Measurements from ENCODE around the gene CHST8.
"Not testable (repeated sequence)": the region's sequence is repeated elsewhere in the genome, so short reads cannot be mapped to it uniquely, and the experiment has no call there.

The CHST8 gene

DNA sequence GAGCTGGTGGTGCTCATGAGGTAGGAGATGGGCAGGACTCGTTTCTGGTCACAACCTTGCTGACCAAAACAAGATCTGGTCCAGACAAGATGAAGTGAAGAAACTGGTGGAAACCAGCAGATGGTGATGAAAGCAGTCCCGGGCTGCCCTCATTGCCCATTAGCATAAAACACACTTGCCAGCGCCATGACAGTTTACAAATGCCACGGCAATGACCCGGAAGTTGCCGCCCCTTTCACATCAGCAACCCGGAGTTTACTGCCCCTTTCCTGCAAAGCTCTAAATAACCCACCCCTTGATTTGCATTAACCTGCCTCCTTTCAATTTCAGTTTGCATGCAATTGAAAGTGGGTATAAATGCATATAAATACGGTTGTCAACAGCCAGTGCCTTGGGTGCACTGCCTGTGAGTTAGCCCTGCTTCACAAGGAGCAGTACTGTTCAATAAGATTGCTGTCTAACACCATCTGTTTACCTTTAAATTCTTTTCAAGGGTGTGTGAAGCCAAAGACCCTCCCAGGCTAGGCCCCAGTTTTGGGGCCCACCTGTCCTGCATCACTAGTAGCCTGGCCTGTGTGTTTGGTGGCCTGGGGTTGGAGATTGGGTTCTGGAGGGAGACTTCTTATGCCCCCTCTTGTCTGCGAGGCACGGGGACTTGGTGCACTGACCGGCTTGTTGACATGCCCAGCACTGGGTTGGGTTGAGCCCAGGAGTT lies 38.8 kb downstream of the CHST8 start:
- H3K27me3 ChIP-seq (ENCODE audit: control insufficient read depth in 2 of 2, insufficient read depth in 2 of 2, low read length in 2 of 2): no peaks in the 10 kb centered on the region
- no peak overlapping the region for H3K4me3 ChIP-seq (ENCODE audit: low read length in 2 of 2)
- H3K9ac ChIP-seq (ENCODE audit: low read depth in 1 of 2, low read length in 2 of 2): no peak overlapping the region
- no peaks in the 10 kb centered on the region for H3K9me3 ChIP-seq (ENCODE audit: control insufficient read depth in 2 of 2, low read length in 2 of 2)
- H3K36me3 ChIP-seq (ENCODE audit: control insufficient read depth in 2 of 2, insufficient read depth in 2 of 2, low read length in 2 of 2): no peaks in the 10 kb centered on the region
- H3K27ac ChIP-seq (ENCODE audit: low read depth in 2 of 2, low read length in 2 of 2): no peak overlapping the region
- H3K4me1 ChIP-seq (ENCODE audit: control insufficient read depth in 2 of 2, insufficient read depth in 2 of 2, low read length in 2 of 2): no peaks in the 10 kb centered on the region

GRCh38 chr19:33661336-33661735 lies 39.6 kb downstream of the CHST8 start:
- no peak overlapping the region for H3K9ac ChIP-seq (ENCODE audit: low read depth in 1 of 2, low read length in 2 of 2)
- H3K27ac ChIP-seq (ENCODE audit: low read depth in 2 of 2, low read length in 2 of 2): no peak overlapping the region
- H3K27me3 ChIP-seq (ENCODE audit: control insufficient read depth in 2 of 2, insufficient read depth in 2 of 2, low read length in 2 of 2): no peaks in the 10 kb centered on the region
- no peaks in the 10 kb centered on the region for H3K36me3 ChIP-seq (ENCODE audit: control insufficient read depth in 2 of 2, insufficient read depth in 2 of 2, low read length in 2 of 2)
- no peaks in the 10 kb centered on the region for H3K9me3 ChIP-seq (ENCODE audit: control insufficient read depth in 2 of 2, low read length in 2 of 2)
- no peak overlapping the region for H3K4me3 ChIP-seq (ENCODE audit: low read length in 2 of 2)
- H3K4me1 ChIP-seq (ENCODE audit: control insufficient read depth in 2 of 2, insufficient read depth in 2 of 2, low read length in 2 of 2): no peaks in the 10 kb centered on the region

DNA sequence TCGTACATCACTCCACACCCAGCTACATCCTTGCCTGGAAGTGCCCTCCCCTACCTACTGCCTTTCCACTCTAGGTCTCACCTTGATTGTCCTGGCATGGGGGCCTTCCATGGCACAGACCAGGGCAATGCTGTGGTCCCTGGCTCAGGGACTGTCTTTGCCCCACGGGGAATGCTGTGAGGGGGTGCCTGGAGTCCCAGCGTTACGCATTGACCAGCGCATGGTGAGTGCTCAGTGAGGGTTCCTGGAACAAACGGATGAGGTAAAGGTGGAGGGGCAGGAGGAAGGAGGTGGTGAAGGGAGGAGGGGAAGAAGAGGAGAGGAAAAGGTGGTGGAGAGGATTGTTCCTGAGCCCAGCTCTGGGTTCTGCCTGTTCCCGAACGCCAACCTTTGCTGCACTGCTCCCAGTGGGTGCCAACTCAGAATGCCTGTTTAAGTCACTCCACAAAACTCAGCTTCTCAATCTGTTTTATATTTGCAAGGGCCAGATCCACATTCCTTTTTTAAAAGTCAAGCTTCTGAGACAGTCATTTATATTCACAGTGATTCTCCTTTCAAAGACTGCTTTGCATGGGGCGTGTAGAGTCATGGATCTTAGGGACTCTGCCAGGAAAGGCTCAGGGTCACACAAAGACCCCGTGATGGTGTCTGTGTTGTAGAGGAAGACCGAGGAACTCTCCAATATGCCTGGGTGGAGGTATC lies 40.8 kb downstream of the CHST8 start:
- H3K4me3 ChIP-seq (ENCODE audit: low read length in 2 of 2): no peak overlapping the region
- H3K27ac ChIP-seq (ENCODE audit: low read depth in 2 of 2, low read length in 2 of 2): no peak overlapping the region
- H3K9me3 ChIP-seq (ENCODE audit: control insufficient read depth in 2 of 2, low read length in 2 of 2): no peaks in the 10 kb centered on the region
- H3K9ac ChIP-seq (ENCODE audit: low read depth in 1 of 2, low read length in 2 of 2): no peak overlapping the region
- no peaks in the 10 kb centered on the region for H3K27me3 ChIP-seq (ENCODE audit: control insufficient read depth in 2 of 2, insufficient read depth in 2 of 2, low read length in 2 of 2)
- no peaks in the 10 kb centered on the region for H3K36me3 ChIP-seq (ENCODE audit: control insufficient read depth in 2 of 2, insufficient read depth in 2 of 2, low read length in 2 of 2)
- no peaks in the 10 kb centered on the region for H3K4me1 ChIP-seq (ENCODE audit: control insufficient read depth in 2 of 2, insufficient read depth in 2 of 2, low read length in 2 of 2)

DNA sequence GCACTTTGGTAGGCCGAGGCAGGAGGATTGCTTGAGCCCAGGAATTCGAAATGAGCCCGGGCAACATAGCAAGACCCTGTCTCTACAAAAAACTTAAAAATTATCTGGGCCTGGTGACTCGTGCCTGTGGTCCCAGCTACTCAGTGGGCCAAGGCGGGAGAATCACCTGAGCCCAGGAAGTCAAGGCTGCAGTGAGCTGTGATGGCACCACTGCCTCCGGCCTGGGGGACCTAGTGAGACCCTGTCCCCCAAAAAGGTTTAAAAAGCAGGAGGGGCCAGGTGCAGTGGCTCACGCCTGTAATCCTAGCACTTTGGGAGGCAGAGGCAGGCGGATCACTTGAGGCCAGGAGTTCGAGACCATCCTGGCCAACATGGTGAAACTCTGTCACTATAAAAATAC lies 41.6 kb downstream of the CHST8 start:
- H3K4me3 ChIP-seq (ENCODE audit: low read length in 2 of 2); H3K36me3 ChIP-seq (ENCODE audit: control insufficient read depth in 2 of 2, insufficient read depth in 2 of 2, low read length in 2 of 2); H3K27ac ChIP-seq (ENCODE audit: low read depth in 2 of 2, low read length in 2 of 2); H3K4me1 ChIP-seq (ENCODE audit: control insufficient read depth in 2 of 2, insufficient read depth in 2 of 2, low read length in 2 of 2); H3K9me3 ChIP-seq (ENCODE audit: control insufficient read depth in 2 of 2, low read length in 2 of 2); H3K27me3 ChIP-seq (ENCODE audit: control insufficient read depth in 2 of 2, insufficient read depth in 2 of 2, low read length in 2 of 2); H3K9ac ChIP-seq (ENCODE audit: low read depth in 1 of 2, low read length in 2 of 2): not testable (repeated sequence)

DNA sequence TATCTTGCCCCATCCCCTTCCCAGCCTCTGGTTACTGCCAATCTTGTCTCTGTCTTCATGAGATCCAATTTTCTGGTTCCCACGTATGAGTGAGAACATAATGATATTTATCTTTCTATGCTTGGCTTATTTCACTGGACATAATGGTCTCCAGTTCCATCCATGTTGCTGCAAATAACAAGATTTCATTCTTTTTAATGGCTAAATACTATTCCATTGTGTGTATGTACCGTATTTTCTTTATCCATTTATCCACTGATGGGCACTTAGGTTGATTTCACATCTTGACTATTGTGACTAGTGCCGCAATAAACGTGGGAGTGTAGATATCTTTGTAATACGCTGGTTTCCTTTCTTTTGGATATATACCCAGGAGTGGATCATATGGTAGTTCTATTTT lies 43.0 kb downstream of the CHST8 start:
- Histone ChIP-seq H3K4me1 (ENCODE audit: control insufficient read depth in 2 of 2, insufficient read depth in 2 of 2, low read length in 2 of 2) (no peaks in the 10 kb centered on the region), H3K27me3 (ENCODE audit: control insufficient read depth in 2 of 2, insufficient read depth in 2 of 2, low read length in 2 of 2) (no peaks in the 10 kb centered on the region), H3K4me3 (ENCODE audit: low read length in 2 of 2) (no peak overlapping the region), H3K9ac (ENCODE audit: low read depth in 1 of 2, low read length in 2 of 2) (no peak overlapping the region), H3K27ac (ENCODE audit: low read depth in 2 of 2, low read length in 2 of 2) (no peak overlapping the region), H3K9me3 (ENCODE audit: control insufficient read depth in 2 of 2, low read length in 2 of 2) (no peaks in the 10 kb centered on the region), H3K36me3 (ENCODE audit: control insufficient read depth in 2 of 2, insufficient read depth in 2 of 2, low read length in 2 of 2) (no peaks in the 10 kb centered on the region)

GRCh38 chr19:33665776-33666595 lies 44.2 kb downstream of the CHST8 start:
- Histone ChIP-seq H3K9me3 (ENCODE audit: control insufficient read depth in 2 of 2, low read length in 2 of 2) (no peaks in the 10 kb centered on the region), H3K27me3 (ENCODE audit: control insufficient read depth in 2 of 2, insufficient read depth in 2 of 2, low read length in 2 of 2) (no peaks in the 10 kb centered on the region), H3K4me3 (ENCODE audit: low read length in 2 of 2) (no peak overlapping the region), H3K4me1 (ENCODE audit: control insufficient read depth in 2 of 2, insufficient read depth in 2 of 2, low read length in 2 of 2) (no peaks in the 10 kb centered on the region), H3K9ac (ENCODE audit: low read depth in 1 of 2, low read length in 2 of 2) (no peak overlapping the region), H3K36me3 (ENCODE audit: control insufficient read depth in 2 of 2, insufficient read depth in 2 of 2, low read length in 2 of 2) (no peaks in the 10 kb centered on the region), H3K27ac (ENCODE audit: low read depth in 2 of 2, low read length in 2 of 2) (no peak overlapping the region)

- Histone ChIP-seq H3K36me3 (ENCODE audit: control insufficient read depth in 2 of 2, insufficient read depth in 2 of 2, low read length in 2 of 2) (no peaks in the 10 kb centered on the region), H3K9ac (ENCODE audit: low read depth in 1 of 2, low read length in 2 of 2) (no peak overlapping the region), H3K27me3 (ENCODE audit: control insufficient read depth in 2 of 2, insufficient read depth in 2 of 2, low read length in 2 of 2) (no peaks in the 10 kb centered on the region), H3K4me1 (ENCODE audit: control insufficient read depth in 2 of 2, insufficient read depth in 2 of 2, low read length in 2 of 2) (no peaks in the 10 kb centered on the region), H3K27ac (ENCODE audit: low read depth in 2 of 2, low read length in 2 of 2) (no peak overlapping the region), H3K9me3 (ENCODE audit: control insufficient read depth in 2 of 2, low read length in 2 of 2) (no peaks in the 10 kb centered on the region), H3K4me3 (ENCODE audit: low read length in 2 of 2) (no peak overlapping the region)
Measured at GRCh38 chr19:33667141-33667650, 45.4 kb downstream of the CHST8 start.

DNA sequence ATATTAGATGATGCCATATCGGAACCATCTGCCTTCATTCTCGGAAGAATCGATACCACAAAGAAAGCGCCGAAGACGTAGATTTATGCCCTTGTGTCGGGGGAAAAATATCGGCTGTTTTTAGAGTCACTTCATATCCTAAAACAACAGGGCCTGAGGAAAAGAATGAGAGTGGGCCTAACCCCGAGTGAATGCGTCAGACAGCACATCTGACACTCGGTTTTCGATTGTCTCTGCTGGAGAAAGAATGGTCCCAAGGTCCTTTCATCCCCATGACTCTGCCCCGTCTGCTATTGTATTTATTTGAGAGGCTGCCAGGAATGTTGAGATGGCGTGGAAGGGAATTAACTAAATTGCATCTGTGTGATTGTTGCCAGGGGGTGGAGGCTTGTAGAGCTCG lies 46.1 kb downstream of the CHST8 start:
- no peak overlapping the region for H3K4me3 ChIP-seq (ENCODE audit: low read length in 2 of 2)
- H3K4me1 ChIP-seq (ENCODE audit: control insufficient read depth in 2 of 2, insufficient read depth in 2 of 2, low read length in 2 of 2): no peaks in the 10 kb centered on the region
- H3K27ac ChIP-seq (ENCODE audit: low read depth in 2 of 2, low read length in 2 of 2): no peak overlapping the region
- no peak overlapping the region for H3K9ac ChIP-seq (ENCODE audit: low read depth in 1 of 2, low read length in 2 of 2)
- no peaks in the 10 kb centered on the region for H3K36me3 ChIP-seq (ENCODE audit: control insufficient read depth in 2 of 2, insufficient read depth in 2 of 2, low read length in 2 of 2)
- no peaks in the 10 kb centered on the region for H3K9me3 ChIP-seq (ENCODE audit: control insufficient read depth in 2 of 2, low read length in 2 of 2)
- H3K27me3 ChIP-seq (ENCODE audit: control insufficient read depth in 2 of 2, insufficient read depth in 2 of 2, low read length in 2 of 2): no peaks in the 10 kb centered on the region

GRCh38 chr19:33668968-33669367 lies 47.2 kb downstream of the CHST8 start:
- Histone ChIP-seq H3K4me1 (ENCODE audit: control insufficient read depth in 2 of 2, insufficient read depth in 2 of 2, low read length in 2 of 2) (no peaks in the 10 kb centered on the region), H3K36me3 (ENCODE audit: control insufficient read depth in 2 of 2, insufficient read depth in 2 of 2, low read length in 2 of 2) (no peaks in the 10 kb centered on the region), H3K27me3 (ENCODE audit: control insufficient read depth in 2 of 2, insufficient read depth in 2 of 2, low read length in 2 of 2) (no peaks in the 10 kb centered on the region), H3K27ac (ENCODE audit: low read depth in 2 of 2, low read length in 2 of 2) (no peak overlapping the region), H3K4me3 (ENCODE audit: low read length in 2 of 2) (no peak overlapping the region), H3K9me3 (ENCODE audit: control insufficient read depth in 2 of 2, low read length in 2 of 2) (no peaks in the 10 kb centered on the region), H3K9ac (ENCODE audit: low read depth in 1 of 2, low read length in 2 of 2) (no peak overlapping the region)

DNA sequence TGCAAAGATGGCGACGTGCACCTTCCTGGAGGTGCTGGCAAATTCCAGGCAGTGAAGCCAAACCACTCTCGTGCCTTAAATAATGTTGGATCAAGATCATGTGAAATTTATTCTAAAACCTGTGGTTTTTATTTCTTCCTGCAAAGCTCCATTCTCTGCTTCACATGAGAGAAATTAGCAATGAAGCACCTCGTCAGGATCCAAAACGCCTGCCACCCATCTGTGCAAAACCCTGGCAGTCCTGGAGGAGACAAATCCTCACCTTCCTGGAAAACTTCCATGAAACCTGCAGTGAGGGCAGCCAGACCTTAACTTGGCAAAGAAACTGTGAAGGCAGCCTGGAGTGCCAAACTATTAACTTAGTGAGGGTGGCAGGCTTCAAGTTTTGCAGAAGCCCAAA lies 47.6 kb downstream of the CHST8 start:
- Histone ChIP-seq H3K9me3 (ENCODE audit: control insufficient read depth in 2 of 2, low read length in 2 of 2) (no peaks in the 10 kb centered on the region), H3K27ac (ENCODE audit: low read depth in 2 of 2, low read length in 2 of 2) (no peak overlapping the region), H3K27me3 (ENCODE audit: control insufficient read depth in 2 of 2, insufficient read depth in 2 of 2, low read length in 2 of 2) (no peaks in the 10 kb centered on the region), H3K9ac (ENCODE audit: low read depth in 1 of 2, low read length in 2 of 2) (no peak overlapping the region), H3K4me1 (ENCODE audit: control insufficient read depth in 2 of 2, insufficient read depth in 2 of 2, low read length in 2 of 2) (no peaks in the 10 kb centered on the region), H3K36me3 (ENCODE audit: control insufficient read depth in 2 of 2, insufficient read depth in 2 of 2, low read length in 2 of 2) (no peaks in the 10 kb centered on the region), H3K4me3 (ENCODE audit: low read length in 2 of 2) (no peak overlapping the region)
